Neural cell (in vitro differentiated cells): Measurements from ENCODE around the gene LPP.

Experiments
- CTCF ChIP-seq: fragments of 450-650 bp; IDR thresholded peaks from 2 replicates; pipeline ENCODE4 v1.5.1; 2014; ENCODE audit warnings: antibody characterized with exemption, mild to moderate bottlenecking, moderate library complexity; ENCODE audit not compliant: poor library complexity, severe bottlenecking
- EP300 ChIP-seq: fragments of 450-650 bp; conservative IDR thresholded peaks from 2 replicates; pipeline ENCODE4 v1.6.1; 2014; ENCODE audit warnings: antibody characterized with exemption, mild to moderate bottlenecking, moderate library complexity; ENCODE audit not compliant: poor library complexity, severe bottlenecking
- MXI1 ChIP-seq: fragments of 450-650 bp; conservative IDR thresholded peaks from 2 replicates; pipeline ENCODE4 v1.6.1; 2014; ENCODE audit warnings: antibody characterized with exemption, mild to moderate bottlenecking; ENCODE audit not compliant: poor library complexity, severe bottlenecking
- REST ChIP-seq: IDR thresholded peaks from 2 replicates; pipeline ENCODE4 v1.6.1; 2012; ENCODE audit warnings: borderline replicate concordance

- no peak for TF ChIP-seq CTCF
- no peak for TF ChIP-seq EP300
- no peak for TF ChIP-seq MXI1
- TF ChIP-seq REST: no peak
Measured at GRCh38 chr3:188684276-188684675, 530.3 kb downstream of the LPP start.
